Stomach smooth muscle (tissue), 2 donors: Measurements from ENCODE around the gene SLC35F2.

Experiments used
- H3K27ac ChIP-seq: one replicate; pipeline ENCODE4 v1.7.0; 2013; ENCODE audit warnings: mild to moderate bottlenecking, low read length, inconsistent platforms
- H3K27me3 ChIP-seq, 2 donors: one replicate each; pipeline ENCODE4 v1.7.0; 2013; ENCODE audit warnings: low read length in 2 of 2; ENCODE audit not compliant: insufficient read depth in 2 of 2, control insufficient read depth in 1 of 2
- H3K36me3 ChIP-seq, 2 donors: one replicate each; pipeline ENCODE4 v1.7.0; 2013; ENCODE audit warnings: low read length in 2 of 2; ENCODE audit not compliant: control insufficient read depth in 2 of 2, insufficient read depth in 2 of 2
- H3K4me1 ChIP-seq: one replicate; pipeline ENCODE4 v1.7.0; 2013; ENCODE audit warnings: low read length; ENCODE audit not compliant: control insufficient read depth, insufficient read depth
- H3K4me3 ChIP-seq, 2 donors: one replicate each; pipeline ENCODE4 v1.7.0; 2013; ENCODE audit warnings: low read length in 2 of 2
- H3K9ac ChIP-seq, 2 donors: one replicate each; pipeline ENCODE4 v1.7.0; 2013; ENCODE audit warnings: low read length in 2 of 2, mild to moderate bottlenecking in 1 of 2
- H3K9me3 ChIP-seq, 2 donors: one replicate each; pipeline ENCODE4 v1.7.0; 2013; ENCODE audit warnings: low read length in 2 of 2; ENCODE audit not compliant: control insufficient read depth in 2 of 2
- donor health status: healthy.
- donor health status: Pancreatic carcinoma.

Gene SLC35F2

DNA sequence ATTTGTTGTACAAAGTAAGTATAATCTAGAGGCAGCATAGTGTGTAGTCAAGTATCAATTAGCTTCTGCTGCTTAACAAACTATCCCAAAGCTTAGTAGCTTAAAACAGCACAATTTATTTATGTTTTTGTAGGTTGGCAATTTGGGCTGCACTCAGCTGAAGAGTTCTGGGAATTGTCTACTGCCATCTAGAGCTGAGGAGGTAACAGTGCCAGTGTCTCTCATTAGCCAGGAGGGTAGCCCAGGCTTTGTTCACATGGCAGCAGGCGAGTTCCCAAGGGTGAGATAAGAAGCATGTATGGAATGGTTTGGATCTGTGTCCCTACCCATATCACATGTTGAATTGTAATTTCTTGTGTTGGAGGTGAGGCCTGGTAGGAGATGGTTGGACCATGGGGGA lies 100.9 kb downstream of the SLC35F2 start:
- peaks cover 0 to 2% of the 10 kb centered on the region in 2 donors for H3K27me3 ChIP-seq
- no peak overlapping the region for H3K9ac ChIP-seq
- no peaks in the 10 kb centered on the region for H3K36me3 ChIP-seq
- no peak overlapping the region for H3K4me3 ChIP-seq
- no peak overlapping the region for H3K27ac ChIP-seq
- peaks cover 3% of the 10 kb centered on the region for H3K4me1 ChIP-seq
- H3K9me3 ChIP-seq: no peaks in the 10 kb centered on the region

GRCh38 chr11:107756553-107756952 lies 102.0 kb downstream of the SLC35F2 start:
- H3K4me1 ChIP-seq: peaks cover 3% of the 10 kb centered on the region
- H3K9ac ChIP-seq: no peak overlapping the region
- no peaks in the 10 kb centered on the region for H3K36me3 ChIP-seq
- no peak overlapping the region for H3K27ac ChIP-seq
- no peaks in the 10 kb centered on the region for H3K9me3 ChIP-seq
- peaks cover 0 to 2% of the 10 kb centered on the region in 2 donors for H3K27me3 ChIP-seq
- no peak overlapping the region for H3K4me3 ChIP-seq

- Histone ChIP-seq H3K4me3 (no peak overlapping the region), H3K9me3 (no peaks in the 10 kb centered on the region), H3K36me3 (no peaks in the 10 kb centered on the region), H3K9ac (no peak overlapping the region), H3K27me3 (peaks cover 0 to 2% of the 10 kb centered on the region in 2 donors), H3K27ac (no peak overlapping the region), H3K4me1 (peaks cover 3% of the 10 kb centered on the region)
These were observed 105.4 kb downstream of the SLC35F2 start for GRCh38 chr11:107752949-107753822.

- H3K36me3 ChIP-seq: no peaks in the 10 kb centered on the region
- H3K9ac ChIP-seq: no peak overlapping the region
- peaks cover 3% of the 10 kb centered on the region for H3K4me1 ChIP-seq
- H3K27ac ChIP-seq: no peak overlapping the region
- H3K9me3 ChIP-seq: no peaks in the 10 kb centered on the region
- H3K4me3 ChIP-seq: no peak overlapping the region
- H3K27me3 ChIP-seq: no peaks in the 10 kb centered on the region
These were observed 106.1 kb downstream of the SLC35F2 start for GRCh38 chr11:107752508-107752907.

DNA sequence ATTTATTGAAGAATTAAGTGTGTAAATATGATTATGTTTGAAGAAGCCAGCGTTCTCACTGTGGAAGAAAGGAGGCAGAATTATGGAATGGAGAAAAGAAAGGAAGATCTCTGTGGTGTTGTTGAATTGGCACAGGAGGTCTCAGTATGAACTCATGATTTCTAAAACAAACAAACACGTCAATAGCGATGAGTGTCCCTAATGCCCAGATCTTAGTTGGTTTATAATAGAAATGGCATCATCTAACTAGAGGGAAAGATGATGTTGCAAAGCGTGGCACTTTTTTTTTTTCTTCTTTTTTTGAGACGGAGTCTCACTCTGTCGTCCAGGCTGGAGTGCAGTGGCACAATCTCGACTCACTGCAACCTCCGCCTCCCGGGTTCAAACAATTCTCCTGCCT lies 107.5 kb downstream of the SLC35F2 start:
- Histone ChIP-seq H3K4me3 (no peak overlapping the region), H3K4me1 (peaks cover 3% of the 10 kb centered on the region), H3K9me3 (no peaks in the 10 kb centered on the region), H3K36me3 (no peaks in the 10 kb centered on the region), H3K9ac (no peak overlapping the region), H3K27me3 (no peaks in the 10 kb centered on the region), H3K27ac (no peak overlapping the region)

- Histone ChIP-seq H3K4me1 (peaks cover 3% of the 10 kb centered on the region), H3K9ac (no peak overlapping the region), H3K9me3 (no peaks in the 10 kb centered on the region), H3K36me3 (no peaks in the 10 kb centered on the region), H3K27me3 (no peaks in the 10 kb centered on the region), H3K4me3 (no peak overlapping the region), H3K27ac (no peak overlapping the region)
These were observed 108.3 kb downstream of the SLC35F2 start for GRCh38 chr11:107750313-107750712.

DNA sequence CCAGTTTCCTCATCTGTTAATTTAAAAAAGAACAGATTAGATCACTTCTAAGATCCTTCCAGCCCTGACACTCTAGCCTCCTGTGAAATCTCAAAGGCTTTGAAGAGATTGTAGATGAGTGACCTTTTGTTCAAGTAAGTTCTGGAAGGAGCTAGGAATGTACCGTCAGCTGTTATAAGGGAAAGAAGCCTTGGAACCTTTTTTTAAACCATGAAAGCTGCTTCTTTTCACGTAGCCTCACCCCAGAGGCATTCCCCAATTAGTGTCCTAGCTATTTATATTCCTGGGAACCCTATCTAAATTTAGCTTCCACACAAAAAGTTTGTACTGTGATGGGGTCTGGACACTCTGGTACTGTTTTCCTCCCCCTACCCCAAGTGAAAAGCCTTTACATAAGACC lies 111.0 kb downstream of the SLC35F2 start:
- H3K36me3 ChIP-seq: no peaks in the 10 kb centered on the region
- H3K4me3 ChIP-seq: no peak overlapping the region
- no peak overlapping the region for H3K27ac ChIP-seq
- H3K4me1 ChIP-seq: no peaks in the 10 kb centered on the region
- H3K9me3 ChIP-seq: no peaks in the 10 kb centered on the region
- H3K9ac ChIP-seq: no peak overlapping the region
- no peaks in the 10 kb centered on the region for H3K27me3 ChIP-seq

GRCh38 chr11:107744736-107745135 lies 113.9 kb downstream of the SLC35F2 start:
- peaks cover 0 to 2% of the 10 kb centered on the region in 2 donors for H3K27me3 ChIP-seq
- no peak overlapping the region for H3K4me3 ChIP-seq
- no peaks in the 10 kb centered on the region for H3K4me1 ChIP-seq
- H3K9ac ChIP-seq: no peak overlapping the region
- no peaks in the 10 kb centered on the region for H3K36me3 ChIP-seq
- no peak overlapping the region for H3K27ac ChIP-seq
- H3K9me3 ChIP-seq: no peaks in the 10 kb centered on the region

DNA sequence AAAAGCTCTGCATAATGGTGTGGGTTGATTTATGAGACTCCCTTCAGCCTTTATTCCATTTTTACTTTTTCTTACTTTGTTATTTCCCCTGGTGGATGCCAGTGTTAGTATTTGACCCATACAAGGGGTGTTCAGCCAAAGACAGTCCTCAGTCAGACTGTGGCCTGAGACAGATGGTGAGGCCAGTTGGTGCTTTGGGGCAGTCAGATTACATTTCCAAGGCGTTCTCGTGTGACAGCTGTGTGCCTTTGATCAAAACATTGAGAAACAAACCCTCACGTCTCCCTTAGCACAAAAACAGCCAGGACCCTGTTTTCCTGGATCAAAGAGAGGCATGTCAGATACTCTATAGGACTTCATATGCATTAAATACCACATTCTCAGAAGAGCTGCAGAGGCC lies 115.4 kb downstream of the SLC35F2 start:
- Histone ChIP-seq H3K9me3 (no peaks in the 10 kb centered on the region), H3K27ac (no peak overlapping the region), H3K9ac (no peak overlapping the region), H3K36me3 (no peaks in the 10 kb centered on the region), H3K4me3 (no peak overlapping the region), H3K4me1 (no peaks in the 10 kb centered on the region), H3K27me3 (peaks cover 0 to 2% of the 10 kb centered on the region in 2 donors)

DNA sequence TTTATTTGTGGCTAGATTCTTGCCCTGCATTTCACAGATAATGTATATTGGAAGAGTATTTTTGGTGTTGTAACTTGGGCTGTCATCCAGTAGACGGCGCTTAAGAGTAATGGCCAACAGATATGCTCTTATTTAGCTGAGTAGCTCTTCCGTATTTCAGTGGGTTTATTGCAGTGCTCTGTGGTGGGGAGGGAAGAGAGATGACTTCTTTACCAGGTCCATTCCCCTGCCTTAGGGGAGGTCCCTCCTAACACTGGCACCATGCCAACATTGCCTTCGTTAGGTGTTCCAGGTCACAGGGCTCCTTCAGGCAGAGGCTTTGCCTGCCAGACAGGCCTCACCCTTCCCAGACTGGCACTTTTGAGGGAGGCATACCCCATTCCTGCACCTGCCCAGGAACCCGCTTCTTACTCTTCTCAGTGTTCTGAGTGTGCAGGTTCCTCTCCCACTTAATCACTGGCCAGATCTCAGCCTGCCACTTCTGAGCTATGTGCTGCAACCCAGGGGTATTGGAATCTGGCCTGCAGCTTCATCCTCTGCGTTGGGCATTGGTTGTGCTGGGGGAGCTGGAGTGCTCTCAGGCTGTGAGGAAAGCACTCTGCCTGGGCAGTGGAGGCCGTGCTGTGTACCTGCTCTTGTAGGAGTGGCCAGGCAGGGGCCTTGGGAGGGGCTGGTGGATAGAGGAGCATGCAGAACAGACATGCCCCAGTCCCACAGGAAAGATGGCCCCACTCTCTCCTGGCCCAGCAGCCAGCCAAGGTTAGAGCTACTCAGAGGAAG lies 117.4 kb downstream of the SLC35F2 start:
- Histone ChIP-seq H3K36me3 (no peaks in the 10 kb centered on the region), H3K9ac (no peak overlapping the region), H3K27me3 (peaks cover 0 to 2% of the 10 kb centered on the region in 2 donors), H3K9me3 (no peaks in the 10 kb centered on the region), H3K27ac (no peak overlapping the region), H3K4me3 (no peak overlapping the region), H3K4me1 (no peaks in the 10 kb centered on the region)
